ENCODE data around the gene SPAG7.

SPAG7 gene

GRCh38 chr17:4967539-4968485 is at the start of gene SPAG7 (continued):
- TF ChIP-seq PRDM2 (tag by site-specific recombination; IDR thresholded peaks at IDR 0.05; ENCODE audit: borderline replicate concordance) (0 out of 2 replicates have a peak, but pooled peaks have one; percentile 68), TSHZ1 (tag by site-specific recombination; IDR thresholded peaks at IDR 0.05; ENCODE audit: borderline replicate concordance) (no peak), ZNF221 (tag by site-specific recombination; IDR thresholded peaks at IDR 0.05; ENCODE audit: borderline replicate concordance) (no peak), ZNF132 (tag by site-specific recombination; IDR thresholded peaks at IDR 0.05; ENCODE audit: borderline replicate concordance) (no peak), WT1 (tag by site-specific recombination; IDR thresholded peaks at IDR 0.05) (peak; percentile 51; the same call in 1 of the 2 replicates), ZNF654 (tag by site-specific recombination; IDR thresholded peaks at IDR 0.05; ENCODE audit: low read depth) (no peak), GLI4 (tag by site-specific recombination; IDR thresholded peaks at IDR 0.05) (no peak), MEIS1 (CRISPR knock-in tag; IDR thresholded peaks at IDR 0.05; ENCODE audit: borderline replicate concordance) (no peak), ZNF148 (tag by site-specific recombination; IDR thresholded peaks at IDR 0.05; ENCODE audit: borderline replicate concordance) (no peak), ZNF521 (tag by site-specific recombination; IDR thresholded peaks at IDR 0.05) (no peak), ZNF660 (tag by site-specific recombination; IDR thresholded peaks at IDR 0.05) (peak; percentile 96), MZF1 (tag by site-specific recombination; IDR thresholded peaks at IDR 0.05; ENCODE audit: borderline replicate concordance) (no peak), ZNF423 (tag by site-specific recombination; IDR thresholded peaks at IDR 0.05) (no peak), ZSCAN4 (tag by site-specific recombination; IDR thresholded peaks at IDR 0.05) (no peak), GLIS1 (tag by site-specific recombination; IDR thresholded peaks at IDR 0.05) (peak; percentile 74), HIC1 (tag by site-specific recombination; IDR thresholded peaks at IDR 0.05) (0 out of 2 replicates have a peak, but pooled peaks have one; percentile 20), ZNF843 (tag by site-specific recombination; IDR thresholded peaks at IDR 0.05) (peak; percentile 25; the same call in 1 of the 2 replicates), ZNF560 (tag by site-specific recombination; IDR thresholded peaks at IDR 0.05; ENCODE audit: borderline replicate concordance) (no peak), ZNF23 (tag by site-specific recombination; IDR thresholded peaks at IDR 0.05; ENCODE audit: borderline replicate concordance) (no peak), ZNF274 (IDR thresholded peaks at IDR 0.05; ENCODE audit: low read length) (no peak), ZNF274 (tag by site-specific recombination; IDR thresholded peaks at IDR 0.05; ENCODE audit: borderline replicate concordance) (no peak), ZNF473 (tag by site-specific recombination; IDR thresholded peaks at IDR 0.05) (no peak), PRDM1 (tag by site-specific recombination; IDR thresholded peaks at IDR 0.05) (no peak)
